ENCODE results near the gene NTSR1. TPM values are rescaled to one million over a fixed set of nuclear protein-coding genes. Genes with fewer than 3 reads are reported as not detected.

The NTSR1 gene
- total RNA-seq, 1 experiment from 2014 or later, result 4.5 TPM

GRCh38 chr20:62745952-62746288 lies 37.3 kb downstream of the NTSR1 start:
- no peak for DNase-seq (ENCODE audit: unreplicated experiment)
- TF ChIP-seq CTCF (IDR thresholded peaks at IDR 0.05; ENCODE audit: unreplicated experiment), result no peak
- ChIA-PET CTCF (interaction anchor here (0.6 kb wide), 1 partner anchor 30 kb away, joined by 3 read pairs; no protein-coding TSS in a partner anchor), POLR2A (interaction anchor here (1.2 kb wide), 1 partner anchor 50 kb away, joined by 4 read pairs; the partner anchor contains the start of gene MRGBP)
- H3K4me3 Mint-ChIP-seq (ENCODE audit: unreplicated experiment), result no peak overlapping the region
- intact Hi-C loops (cut with micrococcal nuclease), result no loop called here
- no TSS peak for BruUV-seq (replicated peaks)
- no peaks in the 10 kb centered on the region for H3K4me1 Mint-ChIP-seq (ENCODE audit: insufficient read depth, unreplicated experiment)
- H3K27ac Mint-ChIP-seq (ENCODE audit: low read depth, unreplicated experiment), result no peak overlapping the region
- no peaks in the 10 kb centered on the region for H3K9me3 Mint-ChIP-seq (ENCODE audit: unreplicated experiment)
- H3K27me3 Mint-ChIP-seq (ENCODE audit: insufficient read depth, unreplicated experiment), result no peaks in the 10 kb centered on the region
- no peaks in the 10 kb centered on the region for H3K36me3 Mint-ChIP-seq (ENCODE audit: insufficient read depth, unreplicated experiment)

- BruUV-seq (replicated peaks), result no TSS peak
- DNase-seq (ENCODE audit: unreplicated experiment), result no peak
- no peaks in the 10 kb centered on the region for H3K27me3 Mint-ChIP-seq (ENCODE audit: insufficient read depth, unreplicated experiment)
- H3K9me3 Mint-ChIP-seq (ENCODE audit: unreplicated experiment), result no peaks in the 10 kb centered on the region
- intact Hi-C loops (cut with micrococcal nuclease), result no loop called here
- no peak overlapping the region for H3K27ac Mint-ChIP-seq (ENCODE audit: low read depth, unreplicated experiment)
- ChIA-PET POLR2A (no interaction called here), CTCF (interaction anchor here (0.7 to 0.9 kb wide), 3 partner anchors 43 to 203 kb away, joined by 3 read pairs; no protein-coding TSS in a partner anchor)
- H3K4me3 Mint-ChIP-seq (ENCODE audit: unreplicated experiment), result no peak overlapping the region
- H3K36me3 Mint-ChIP-seq (ENCODE audit: insufficient read depth, unreplicated experiment), result no peaks in the 10 kb centered on the region
- no peaks in the 10 kb centered on the region for H3K4me1 Mint-ChIP-seq (ENCODE audit: insufficient read depth, unreplicated experiment)
- no peak for TF ChIP-seq CTCF (IDR thresholded peaks at IDR 0.05; ENCODE audit: unreplicated experiment)
These were observed 39.7 kb downstream of the NTSR1 start for GRCh38 chr20:62748311-62748710.

GRCh38 chr20:62749851-62750445 lies 41.3 kb downstream of the NTSR1 start:
- H3K4me1 Mint-ChIP-seq (ENCODE audit: insufficient read depth, unreplicated experiment), result no peaks in the 10 kb centered on the region

More at GRCh38 chr20:62749851-62750445, 41.3 kb downstream of the NTSR1 start:
- no peak for DNase-seq (ENCODE audit: unreplicated experiment)
- no TSS peak for BruUV-seq (replicated peaks)
- Mint-ChIP-seq H3K27me3 (ENCODE audit: insufficient read depth, unreplicated experiment) (no peaks in the 10 kb centered on the region), H3K9me3 (ENCODE audit: unreplicated experiment) (no peaks in the 10 kb centered on the region), H3K27ac (ENCODE audit: low read depth, unreplicated experiment) (no peak overlapping the region), H3K36me3 (ENCODE audit: insufficient read depth, unreplicated experiment) (no peaks in the 10 kb centered on the region), H3K4me3 (ENCODE audit: unreplicated experiment) (no peak overlapping the region)
- POLR2A ChIA-PET, result interaction anchor here (1.2 kb wide), 1 partner anchor 23 kb away, joined by 3 read pairs; no protein-coding TSS in a partner anchor
- intact Hi-C loops (cut with micrococcal nuclease), result no loop called here
- CTCF ChIA-PET, result no interaction called here
- no peak for TF ChIP-seq CTCF (IDR thresholded peaks at IDR 0.05; ENCODE audit: unreplicated experiment)

Data from MCF 10A (cell line).